SK-N-SH (cell line): ENCODE results near the gene SLC11A1. TPM values are rescaled to one million over a fixed set of nuclear protein-coding genes. Genes with fewer than 3 reads are reported as not detected.

Experiments used
- CTCF ChIA-PET: fragments of 300-600, 350-600 bp; formaldehyde crosslinking; extraction: SDS; loops from one replicate; lab custom pipeline; 2021; lab: Yijun Ruan, JAX
- POLR2A ChIA-PET: fragments of 350-600 bp; sonication (Branson Sonifier 250); formaldehyde crosslinking; extraction: SDS; loops from one replicate; lab custom pipeline; 2020; ENCODE audit warnings: antibody characterized with exemption, inconsistent platforms; lab: Yijun Ruan, JAX
- DNase-seq: peaks from one replicate; pipeline ENCODE4 v3.0.0; 2012
- H2AFZ ChIP-seq: fragments of 200-600 bp; sonication (generic); 2 replicates; pipeline ENCODE4 v1.8.1; 2016; ENCODE audit warnings: antibody characterized with exemption, mild to moderate bottlenecking, low read depth
- H3F3A ChIP-seq: fragments of 200-600 bp; sonication (generic); replicated peaks from 2 replicates; pipeline ENCODE3; 2016; ENCODE audit warnings: antibody characterized with exemption, mild to moderate bottlenecking; ENCODE audit not compliant: insufficient read depth
- H3K27ac ChIP-seq, 2 experiments: fragments of 200-500 bp in 1 of 2; fragments of 200-600 bp in 1 of 2; sonication (Bioruptor generic) in 1 of 2; sonication (generic), shearing (Covaris generic) in 1 of 2; 2 replicates each; pipeline versions ENCODE4 v1.5.1 to v1.6.1; 2014 to 2016; ENCODE audit warnings: low read depth in 2 of 2, inconsistent platforms in 1 of 2, low read length in 1 of 2, mild to moderate bottlenecking in 1 of 2, mixed read lengths in 1 of 2
- H3K27me3 ChIP-seq: fragments of 200-600 bp; sonication (generic), shearing (Covaris generic); 2 replicates; pipeline ENCODE4 v1.6.1; 2016; ENCODE audit warnings: mixed run types; ENCODE audit not compliant: insufficient read depth
- H3K36me3 ChIP-seq, 2 experiments: fragments of 200-500 bp in 1 of 2; fragments of 200-600 bp in 1 of 2; sonication (Bioruptor generic) in 1 of 2; sonication (generic) in 1 of 2; replicated peaks in 1 of 2; 2 replicates each; pipeline versions ENCODE3 to v1.5.1; 2014 to 2016; ENCODE audit warnings: low read length in 1 of 2, mild to moderate bottlenecking in 1 of 2; ENCODE audit not compliant: insufficient read depth in 2 of 2, control insufficient read depth in 1 of 2
- H3K4me1 ChIP-seq, 2 experiments: fragments of 200-500 bp in 1 of 2; fragments of 200-600 bp in 1 of 2; sonication (Bioruptor generic) in 1 of 2; sonication (generic), shearing (Covaris generic) in 1 of 2; 2 replicates each; pipeline versions ENCODE4 v1.5.1 to v1.6.1; 2014 to 2016; ENCODE audit warnings: low read depth in 1 of 2, low read length in 1 of 2, mixed run types in 1 of 2; ENCODE audit not compliant: insufficient read depth in 2 of 2, control insufficient read depth in 1 of 2
- H3K4me2 ChIP-seq: fragments of 200-600 bp; sonication (generic), shearing (Covaris generic); 2 replicates; pipeline ENCODE4 v1.6.1; 2017; ENCODE audit warnings: mixed run types
- H3K4me3 ChIP-seq, 2 experiments: fragments of 200-500 bp in 1 of 2; fragments of 200-600 bp in 1 of 2; sonication (Bioruptor generic) in 1 of 2; sonication (generic), shearing (Covaris generic) in 1 of 2; 2 replicates each; pipeline versions ENCODE4 v1.5.1 to v1.8.1; 2014 to 2016; ENCODE audit warnings: low read depth in 2 of 2, inconsistent platforms in 1 of 2, low read length in 1 of 2, mild to moderate bottlenecking in 1 of 2, mixed read lengths in 1 of 2, moderate library complexity in 1 of 2
- H3K79me2 ChIP-seq: fragments of 200-600 bp; sonication (generic); 2 replicates; pipeline ENCODE4 v1.8.1; 2017; ENCODE audit warnings: mild to moderate bottlenecking; ENCODE audit not compliant: insufficient read depth
- H3K9ac ChIP-seq: fragments of 200-600 bp; sonication (generic); 2 replicates; pipeline ENCODE4 v1.6.1; 2017; ENCODE audit warnings: mixed run types
- H3K9me2 ChIP-seq: fragments of 200-600 bp; sonication (generic); 2 replicates; pipeline ENCODE4 v1.6.1; 2017; ENCODE audit warnings: mixed run types
- H3K9me3 ChIP-seq: fragments of 200-600 bp; sonication (generic); 2 replicates; pipeline ENCODE4 v1.6.1; 2017; ENCODE audit warnings: mixed run types, mild to moderate bottlenecking, moderate library complexity
- H4K20me1 ChIP-seq: fragments of 200-600 bp; sonication (generic); 2 replicates; pipeline ENCODE4 v1.6.1; 2017; ENCODE audit warnings: mild to moderate bottlenecking, mixed run types; ENCODE audit not compliant: insufficient read depth
- CHD2 ChIP-seq: fragments of 150-350 bp; IDR thresholded peaks from 2 replicates; pipeline ENCODE4 v1.6.1; 2018; ENCODE audit warnings: low read length; ENCODE audit not compliant: partially characterized antibody
- ELF1 ChIP-seq: IDR thresholded peaks from 2 replicates; pipeline ENCODE4 v1.4.0; 2012
- EP300 ChIP-seq, 2 experiments: IDR thresholded peaks; 2 replicates each; pipeline versions ENCODE4 v1.4.0 to v1.6.1; 2012; ENCODE audit warnings: borderline replicate concordance in 1 of 2, low read depth in 1 of 2, low read length in 1 of 2
- EZH2phosphoT487 ChIP-seq: fragments of 200-600 bp; sonication (generic); IDR thresholded peaks from 2 replicates; pipeline ENCODE4 v1.6.1; 2017; ENCODE audit warnings: low read depth, mixed run types, mild to moderate bottlenecking, antibody characterized with exemption, moderate library complexity, borderline replicate concordance
- FOSL2 ChIP-seq: IDR thresholded peaks from 2 replicates; pipeline ENCODE4 v1.4.0; 2012; ENCODE audit warnings: low read depth, mild to moderate bottlenecking, moderate library complexity, borderline replicate concordance
- FOXJ3 ChIP-seq: sonication (generic); formaldehyde crosslinking; IDR thresholded peaks from 2 replicates; pipeline ENCODE4 v1.5.1; 2020; ENCODE audit warnings: mild to moderate bottlenecking, missing genetic modification reagents
- GATA2 ChIP-seq: sonication (generic); formaldehyde crosslinking; IDR thresholded peaks from 2 replicates; pipeline ENCODE4 v1.5.0; 2020; ENCODE audit warnings: mild to moderate bottlenecking, missing genetic modification reagents
- MAX ChIP-seq: IDR thresholded peaks from 2 replicates; pipeline ENCODE4 v1.4.0; 2012; ENCODE audit warnings: low read depth
- MEF2A ChIP-seq: IDR thresholded peaks from 2 replicates; pipeline ENCODE4 v1.4.0; 2012; ENCODE audit warnings: low read depth, borderline replicate concordance
- MXI1 ChIP-seq: IDR thresholded peaks from 2 replicates; pipeline ENCODE4 v1.6.1; 2012; ENCODE audit warnings: mild to moderate bottlenecking, low read depth, low read length, improper control_type of control experiment
- NFIC ChIP-seq: IDR thresholded peaks from 2 replicates; pipeline ENCODE4 v1.4.0; 2012; ENCODE audit warnings: borderline replicate concordance
- PBX3 ChIP-seq: IDR thresholded peaks from 2 replicates; pipeline ENCODE4; 2012
- RAD21 ChIP-seq: IDR thresholded peaks from 2 replicates; pipeline ENCODE4 v1.6.1; 2012; ENCODE audit warnings: mild to moderate bottlenecking, low read length
- REST ChIP-seq: IDR thresholded peaks from 2 replicates; pipeline ENCODE4 v1.6.1; 2012; ENCODE audit warnings: mild to moderate bottlenecking, low read depth, low read length, moderate library complexity
- TAF1 ChIP-seq: IDR thresholded peaks from 2 replicates; pipeline ENCODE4 v1.6.1; 2012; ENCODE audit warnings: low read depth, mild to moderate bottlenecking, low read length, moderate library complexity, borderline replicate concordance
- TCF12 ChIP-seq: IDR thresholded peaks from 2 replicates; pipeline ENCODE4 v1.4.0; 2012
- USF1 ChIP-seq: IDR thresholded peaks from 2 replicates; pipeline ENCODE4 v1.4.0; 2012; ENCODE audit warnings: low read depth, borderline replicate concordance
- YY1 ChIP-seq: IDR thresholded peaks from 2 replicates; pipeline ENCODE4 v1.4.0; 2012; ENCODE audit warnings: low read depth, mild to moderate bottlenecking
- WGBS: methylation state at CpG from one replicate; pipeline ENCODE4 v1.1.6; 2017; ENCODE audit warnings: low lambda C conversion rate; 5-methylcytosine and 5-hydroxymethylcytosine counted together
- polyA plus RNA-seq, 3 experiments: library from polyadenylated mRNA; depleted of rRNA; stranded (reverse); fragments of >200 nt; gene quantifications; 2 replicates each; pipeline ENCODE4 v1.2.3, GENCODE V29; 2012
- TF ChIP-seq, protein P1 (sequence below): fragments of 150-350 bp; IDR thresholded peaks from 2 replicates; pipeline ENCODE4 v1.6.1; 2017; ENCODE audit warnings: antibody characterized with exemption, low read length, low read depth, borderline replicate concordance

The SLC11A1 gene
- polyA plus RNA-seq, 1 of the 3 experiments (the other 2 are of a cell fraction): 0.26 TPM

- Histone ChIP-seq H3K9ac (no peak overlapping the region), H3K9me3 (no peaks in the 10 kb centered on the region), H3K27me3 (no peaks in the 10 kb centered on the region), H4K20me1 (no peaks in the 10 kb centered on the region), H3F3A (no peaks in the 10 kb centered on the region), H3K4me1 (no peaks in the 10 kb centered on the region; a peak in 1 of 4 replicates), H3K27ac (no peak overlapping the region), H3K36me3 (no peaks in the 10 kb centered on the region), H3K79me2 (no peaks in the 10 kb centered on the region), H3K4me2 (no peak overlapping the region), H3K9me2 (no peaks in the 10 kb centered on the region), H3K4me3 (no peak overlapping the region), H2AFZ (no peak overlapping the region)
- WGBS: 74% methylated on average over 2 of the region's 2 CpGs
- DNase-seq: no peak
- TF ChIP-seq PBX3: no peak
- no peak for TF ChIP-seq ELF1
- no peak for TF ChIP-seq MAX
- no peak for TF ChIP-seq FOXJ3 (CRISPR knock-in tag)
- TF ChIP-seq GATA2 (CRISPR knock-in tag): no peak
- no peak for TF ChIP-seq EP300 (IDR thresholded peaks at IDR 0.05; ENCODE audit: borderline replicate concordance in 1 of 2, low read depth in 1 of 2, low read length in 1 of 2)
- no peak for TF ChIP-seq MEF2A
- TF ChIP-seq USF1: no peak
- TF ChIP-seq REST: no peak
- no peak for TF ChIP-seq CHD2
- TF ChIP-seq TCF12: no peak
- TF ChIP-seq, protein P1, sequence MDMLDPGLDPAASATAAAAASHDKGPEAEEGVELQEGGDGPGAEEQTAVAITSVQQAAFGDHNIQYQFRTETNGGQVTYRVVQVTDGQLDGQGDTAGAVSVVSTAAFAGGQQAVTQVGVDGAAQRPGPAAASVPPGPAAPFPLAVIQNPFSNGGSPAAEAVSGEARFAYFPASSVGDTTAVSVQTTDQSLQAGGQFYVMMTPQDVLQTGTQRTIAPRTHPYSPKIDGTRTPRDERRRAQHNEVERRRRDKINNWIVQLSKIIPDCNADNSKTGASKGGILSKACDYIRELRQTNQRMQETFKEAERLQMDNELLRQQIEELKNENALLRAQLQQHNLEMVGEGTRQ: no peak
- TF ChIP-seq MXI1: no peak
- no peak for TF ChIP-seq NFIC
- TF ChIP-seq EZH2phosphoT487: no peak
- TF ChIP-seq YY1: no peak
- TF ChIP-seq RAD21: no peak
- no peak for TF ChIP-seq TAF1
- TF ChIP-seq FOSL2: no peak
- ChIA-PET CTCF (no interaction called here), POLR2A (no interaction called here)
Observed at GRCh38 chr2:218369330-218369729, 12.7 kb upstream of the SLC11A1 start.
